ENCODE results near the gene OR5H2. TPM values are rescaled to one million over a fixed set of nuclear protein-coding genes. Genes with fewer than 3 reads are reported as not detected.

The OR5H2 gene
- total and polyA plus RNA-seq, 2 donors (not counting 1 experiment from before 2014, with no cell fraction given), result not detected

DNA sequence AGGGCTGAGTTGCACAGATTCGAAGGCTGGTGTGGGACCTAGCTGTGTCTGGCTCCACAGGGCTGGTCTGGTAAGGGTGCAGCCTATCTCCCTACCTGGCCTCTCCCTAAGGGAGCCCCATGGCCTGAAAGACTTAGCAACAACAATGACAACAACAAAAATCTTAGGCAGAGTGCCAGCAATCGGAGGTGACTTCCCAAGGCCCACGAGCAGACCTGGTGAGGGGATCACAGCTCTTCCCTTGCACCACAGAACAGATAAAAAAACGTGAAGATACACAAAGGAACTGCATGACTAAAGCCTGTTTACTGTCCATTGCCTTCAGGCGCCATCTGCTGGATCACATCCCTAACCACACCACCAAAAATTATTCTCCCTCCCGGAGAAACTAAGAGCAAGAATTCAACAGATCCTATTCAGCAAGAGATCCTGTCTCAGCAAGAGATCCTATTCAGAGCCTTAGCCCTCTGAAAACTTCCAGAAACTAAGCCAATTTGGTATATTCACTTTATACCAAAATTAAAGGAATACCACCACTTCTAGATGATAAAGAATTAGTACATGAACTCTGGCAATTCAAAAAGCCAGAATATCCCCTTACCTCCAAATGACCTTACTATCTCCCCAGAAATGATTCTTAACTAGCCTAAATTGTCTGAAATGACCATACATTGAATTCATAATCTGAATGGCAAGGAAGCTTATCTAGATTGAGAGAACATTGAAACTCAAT is 47.3 kb downstream of the OR5H2 start:
- DNase-seq (ENCODE audit: low read depth in 2 of 2), result peak; percentile 20 to 50
- no peak overlapping the region for H2AFZ ChIP-seq (ENCODE audit: low read length)
- H4K20me1 ChIP-seq (ENCODE audit: control insufficient read depth, extremely low read depth, insufficient read depth, low read length), result no peaks in the 10 kb centered on the region
- no peak overlapping the region for H3K4me3 ChIP-seq (replicated peaks in 1 of 4; ENCODE audit: control extremely low read depth in 1 of 4, insufficient read depth in 1 of 4, low read depth in 3 of 4, low read length in 4 of 4)
- H3K27me3 ChIP-seq (ENCODE audit: control insufficient read depth, insufficient read depth, low read length), result no peaks in the 10 kb centered on the region
- no peaks in the 10 kb centered on the region for H3K9me3 ChIP-seq (ENCODE audit: control insufficient read depth, insufficient read depth, low read depth, low read length)
- H3K4me1 ChIP-seq (ENCODE audit: control insufficient read depth, extremely low read depth, insufficient read depth, low read length), result no peaks in the 10 kb centered on the region
- TF ChIP-seq, protein P1, sequence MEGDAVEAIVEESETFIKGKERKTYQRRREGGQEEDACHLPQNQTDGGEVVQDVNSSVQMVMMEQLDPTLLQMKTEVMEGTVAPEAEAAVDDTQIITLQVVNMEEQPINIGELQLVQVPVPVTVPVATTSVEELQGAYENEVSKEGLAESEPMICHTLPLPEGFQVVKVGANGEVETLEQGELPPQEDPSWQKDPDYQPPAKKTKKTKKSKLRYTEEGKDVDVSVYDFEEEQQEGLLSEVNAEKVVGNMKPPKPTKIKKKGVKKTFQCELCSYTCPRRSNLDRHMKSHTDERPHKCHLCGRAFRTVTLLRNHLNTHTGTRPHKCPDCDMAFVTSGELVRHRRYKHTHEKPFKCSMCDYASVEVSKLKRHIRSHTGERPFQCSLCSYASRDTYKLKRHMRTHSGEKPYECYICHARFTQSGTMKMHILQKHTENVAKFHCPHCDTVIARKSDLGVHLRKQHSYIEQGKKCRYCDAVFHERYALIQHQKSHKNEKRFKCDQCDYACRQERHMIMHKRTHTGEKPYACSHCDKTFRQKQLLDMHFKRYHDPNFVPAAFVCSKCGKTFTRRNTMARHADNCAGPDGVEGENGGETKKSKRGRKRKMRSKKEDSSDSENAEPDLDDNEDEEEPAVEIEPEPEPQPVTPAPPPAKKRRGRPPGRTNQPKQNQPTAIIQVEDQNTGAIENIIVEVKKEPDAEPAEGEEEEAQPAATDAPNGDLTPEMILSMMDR (conservative IDR thresholded peaks at IDR 0.05 in 1 of 2, IDR thresholded peaks at IDR 0.05 in 1 of 2; ENCODE audit: low read depth in 1 of 2, low read length in 2 of 2), result peak; percentile 85
- no peak for TF ChIP-seq EZH2 (IDR thresholded peaks at IDR 0.05; ENCODE audit: low read length, missing control alignments)
- H3K36me3 ChIP-seq (ENCODE audit: control insufficient read depth, insufficient read depth, low read length), result no peaks in the 10 kb centered on the region
- no peak overlapping the region for H3K27ac ChIP-seq (ENCODE audit: insufficient read depth, low read length)
- no peaks in the 10 kb centered on the region for H3K79me2 ChIP-seq (ENCODE audit: control insufficient read depth, insufficient read depth, low read length)
- H3K4me2 ChIP-seq (ENCODE audit: extremely low read depth, insufficient read depth, low read length), result no peak overlapping the region
- H3K9ac ChIP-seq (ENCODE audit: insufficient read depth, low read length), result no peak overlapping the region

DNA sequence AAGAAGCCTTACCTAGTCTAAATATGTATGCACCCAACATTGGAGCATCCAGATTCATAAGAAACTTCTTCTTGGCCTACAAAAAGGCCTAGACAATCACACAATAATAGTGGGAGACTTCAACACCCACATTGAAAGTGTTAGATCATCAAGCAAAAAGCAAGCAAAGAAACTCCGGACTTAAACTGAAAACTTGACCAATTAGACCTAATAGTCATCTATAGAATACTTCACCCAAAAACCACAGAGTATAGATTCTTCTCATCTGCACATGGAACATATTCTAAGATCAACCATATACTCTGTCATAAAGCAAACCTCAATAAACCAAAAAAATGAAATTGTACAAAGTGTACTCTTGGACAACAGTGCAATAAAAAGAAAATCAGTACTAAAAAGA is 49.0 kb downstream of the OR5H2 start:
- no peak overlapping the region for H3K4me3 ChIP-seq (replicated peaks in 1 of 4; ENCODE audit: control extremely low read depth in 1 of 4, insufficient read depth in 1 of 4, low read depth in 3 of 4, low read length in 4 of 4)
- H4K20me1 ChIP-seq (ENCODE audit: control insufficient read depth, extremely low read depth, insufficient read depth, low read length), result no peaks in the 10 kb centered on the region
- no peaks in the 10 kb centered on the region for H3K9me3 ChIP-seq (ENCODE audit: control insufficient read depth, insufficient read depth, low read depth, low read length)
- H3K9ac ChIP-seq (ENCODE audit: insufficient read depth, low read length), result no peak overlapping the region
- H3K4me2 ChIP-seq (ENCODE audit: extremely low read depth, insufficient read depth, low read length), result no peak overlapping the region
- H3K27ac ChIP-seq (ENCODE audit: insufficient read depth, low read length), result no peak overlapping the region
- no peaks in the 10 kb centered on the region for H3K36me3 ChIP-seq (ENCODE audit: control insufficient read depth, insufficient read depth, low read length)
- no peak for DNase-seq (ENCODE audit: low read depth in 2 of 2)
- no peak overlapping the region for H2AFZ ChIP-seq (ENCODE audit: low read length)
- no peaks in the 10 kb centered on the region for H3K27me3 ChIP-seq (ENCODE audit: control insufficient read depth, insufficient read depth, low read length)
- H3K79me2 ChIP-seq (ENCODE audit: control insufficient read depth, insufficient read depth, low read length), result no peaks in the 10 kb centered on the region
- TF ChIP-seq EZH2 (IDR thresholded peaks at IDR 0.05; ENCODE audit: low read length, missing control alignments), result no peak
- TF ChIP-seq, protein P1 (conservative IDR thresholded peaks at IDR 0.05 in 1 of 2, IDR thresholded peaks at IDR 0.05 in 1 of 2; ENCODE audit: low read depth in 1 of 2, low read length in 2 of 2), result no peak
- H3K4me1 ChIP-seq (ENCODE audit: control insufficient read depth, extremely low read depth, insufficient read depth, low read length), result no peaks in the 10 kb centered on the region

Other genes with a start within 250 kb of the OR5H2 start
- gene GABRR3, start 247.2 kb upstream of the OR5H2 start, total RNA-seq, result not detected in 2 replicates
- gene GABRR3, start 247.2 kb upstream of the OR5H2 start, polyA plus RNA-seq, result not detected in 2 replicates
- gene OR5AC2, start 195.3 kb upstream of the OR5H2 start, total RNA-seq, result not detected in 2 replicates
- gene OR5AC2, start 195.3 kb upstream of the OR5H2 start, polyA plus RNA-seq, result not detected in 2 replicates
- gene OR5H1, start 151.8 kb upstream of the OR5H2 start, total RNA-seq, result not detected in 2 replicates
- not detected in 2 replicates for gene OR5H1, start 151.8 kb upstream of the OR5H2 start, polyA plus RNA-seq
- gene OR5H14, start 135.0 kb upstream of the OR5H2 start, total RNA-seq, result not detected in 2 replicates
- gene OR5H14, start 135.0 kb upstream of the OR5H2 start, polyA plus RNA-seq, result not detected in 2 replicates
- gene OR5H15, start 115.8 kb upstream of the OR5H2 start, total RNA-seq, result not detected in 2 replicates
- not detected in 2 replicates for gene OR5H15, start 115.8 kb upstream of the OR5H2 start, polyA plus RNA-seq
- not detected in 2 replicates for gene OR5H6, start 18.3 kb upstream of the OR5H2 start, total RNA-seq
- not detected in 2 replicates for gene OR5H6, start 18.3 kb upstream of the OR5H2 start, polyA plus RNA-seq
- not detected in 2 replicates for gene OR5K4, start 71.3 kb downstream of the OR5H2 start, total RNA-seq
- gene OR5K4, start 71.3 kb downstream of the OR5H2 start, polyA plus RNA-seq, result not detected in 2 replicates
- not detected in 2 replicates for gene OR5K3, start 108.2 kb downstream of the OR5H2 start, total RNA-seq
- gene OR5K3, start 108.2 kb downstream of the OR5H2 start, polyA plus RNA-seq, result not detected in 2 replicates
- not detected in 2 replicates for gene OR5K1, start 180.7 kb downstream of the OR5H2 start, total RNA-seq
- not detected in 2 replicates for gene OR5K1, start 180.7 kb downstream of the OR5H2 start, polyA plus RNA-seq
- not detected in 2 replicates for gene OR5K2, start 215.2 kb downstream of the OR5H2 start, total RNA-seq
- not detected in 2 replicates for gene OR5K2, start 215.2 kb downstream of the OR5H2 start, polyA plus RNA-seq
- 71.4 and 76.8 TPM in 2 replicates for gene CLDND1, start 240.4 kb downstream of the OR5H2 start, total RNA-seq
- 71.3 and 127 TPM in 2 replicates for gene CLDND1, start 240.4 kb downstream of the OR5H2 start, polyA plus RNA-seq
- under 0.01 TPM in 1 of 2 replicates, not detected in the other for gene GPR15, start 249.5 kb downstream of the OR5H2 start, total RNA-seq
- gene GPR15, start 249.5 kb downstream of the OR5H2 start, polyA plus RNA-seq, result not detected in 2 replicates

All from fibroblast of lung (primary cell).